ENCODE data around the gene SPO11.

- peak; percentile 46 for TF ChIP-seq POLR2A (IDR thresholded peaks at IDR 0.05)
- peak in 2 of 4 donors; percentile 19 to 35 for TF ChIP-seq CTCF (IDR thresholded peaks at IDR 0.05)
These were observed 59.5 kb downstream of the SPO11 start for GRCh38 chr20:57388953-57389694.

All from right lobe of liver (tissue), 4 donors.